DMS 273 (cell line): ENCODE measurements around the gene SLC24A1.

ENCODE experiments used
- DNase-seq: peaks from one replicate; lab custom pipeline; 2025; ENCODE audit not compliant: unreplicated experiment; lab: John Stamatoyannopoulos, UW

SLC24A1 gene

GRCh38 chr15:65651831-65652749 is 30.4 kb downstream of the SLC24A1 start:
- DNase-seq, result no peak

GRCh38 chr15:65653341-65653740 is 31.6 kb downstream of the SLC24A1 start:
- no peak for DNase-seq

GRCh38 chr15:65653801-65654521 is 32.2 kb downstream of the SLC24A1 start:
- no peak for DNase-seq

DNA sequence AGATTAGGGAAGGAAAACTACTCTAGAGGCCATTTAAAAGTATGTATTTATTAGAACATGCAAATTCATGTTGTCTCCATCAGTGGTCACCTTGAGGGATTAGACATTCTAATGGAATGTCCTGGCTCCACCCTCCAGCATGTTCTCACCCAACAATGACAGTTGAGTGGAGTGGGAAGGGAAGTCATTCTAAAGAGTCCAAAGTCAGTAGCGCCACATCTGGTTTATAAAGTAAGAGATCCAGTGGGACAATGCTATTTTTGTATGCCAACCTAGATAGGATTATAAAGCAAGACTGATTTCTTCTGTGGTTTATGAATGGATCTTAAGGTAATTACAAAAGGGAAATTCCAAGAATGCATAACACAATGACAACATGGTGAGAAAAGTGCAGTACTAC is 33.3 kb downstream of the SLC24A1 start:
- no peak for DNase-seq

- no peak for DNase-seq
Observed at GRCh38 chr15:65655457-65655856, 33.7 kb downstream of the SLC24A1 start.

GRCh38 chr15:65659502-65660052 is 37.8 kb downstream of the SLC24A1 start:
- DNase-seq, result no peak

- no peak for DNase-seq
Observed at GRCh38 chr15:65660927-65661326, 39.2 kb downstream of the SLC24A1 start.

DNA sequence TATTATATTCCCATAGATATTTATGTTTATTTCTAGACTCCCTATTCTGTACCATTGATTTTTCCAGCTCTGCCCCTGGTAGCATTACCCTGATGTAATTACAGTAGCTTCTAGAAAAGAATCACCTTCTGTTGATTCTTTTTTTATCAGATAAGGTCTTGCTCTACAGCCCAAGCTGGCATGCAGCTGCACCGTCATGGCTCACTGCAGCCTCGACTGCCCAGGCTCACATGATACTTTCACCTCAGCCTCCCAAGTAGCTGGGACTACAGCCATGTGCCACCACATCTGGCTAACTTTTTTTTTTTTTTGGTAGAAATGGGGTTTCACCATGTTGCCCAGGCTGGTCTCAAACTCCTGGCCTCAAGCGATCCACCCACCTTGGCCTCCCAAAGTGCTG is 41.8 kb downstream of the SLC24A1 start:
- DNase-seq, result peak; percentile 5

DNA sequence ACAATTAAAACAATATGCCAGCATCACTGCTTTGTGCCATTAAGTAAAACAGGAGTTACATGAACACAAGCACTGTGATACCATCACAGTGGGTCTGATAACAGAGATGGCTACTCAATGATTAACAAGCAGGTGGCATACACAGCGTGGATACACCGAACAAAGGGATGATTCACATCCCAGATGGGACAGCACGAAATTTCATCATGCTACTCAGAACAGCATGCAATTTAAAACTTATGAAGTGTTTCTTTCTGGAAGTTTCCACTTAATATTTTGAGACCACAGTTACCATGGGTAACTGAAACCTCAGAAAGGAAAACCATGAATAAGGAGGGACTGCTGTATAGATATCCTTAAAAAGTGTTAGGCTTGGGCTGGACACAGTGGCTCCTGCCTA is 44.5 kb downstream of the SLC24A1 start:
- DNase-seq, result no peak

DNA sequence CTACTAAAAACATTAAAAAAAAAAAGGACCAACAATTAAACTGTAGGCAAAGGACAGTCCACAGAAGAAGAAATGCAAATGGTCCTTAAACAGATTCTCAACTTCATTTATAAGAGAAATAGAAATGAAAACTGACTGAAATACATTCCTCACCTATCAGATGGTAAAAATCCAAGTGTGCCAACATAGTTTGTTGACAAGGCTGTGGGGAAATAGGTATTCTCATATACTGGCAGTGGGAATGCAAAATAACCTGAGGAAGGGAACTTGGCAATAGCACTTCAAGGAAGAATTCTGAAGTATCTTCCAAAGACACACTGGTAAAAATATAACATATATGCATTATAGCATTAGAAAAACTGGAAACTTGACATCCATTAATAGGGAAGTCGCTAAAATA is 53.8 kb downstream of the SLC24A1 start:
- no peak for DNase-seq

DNA sequence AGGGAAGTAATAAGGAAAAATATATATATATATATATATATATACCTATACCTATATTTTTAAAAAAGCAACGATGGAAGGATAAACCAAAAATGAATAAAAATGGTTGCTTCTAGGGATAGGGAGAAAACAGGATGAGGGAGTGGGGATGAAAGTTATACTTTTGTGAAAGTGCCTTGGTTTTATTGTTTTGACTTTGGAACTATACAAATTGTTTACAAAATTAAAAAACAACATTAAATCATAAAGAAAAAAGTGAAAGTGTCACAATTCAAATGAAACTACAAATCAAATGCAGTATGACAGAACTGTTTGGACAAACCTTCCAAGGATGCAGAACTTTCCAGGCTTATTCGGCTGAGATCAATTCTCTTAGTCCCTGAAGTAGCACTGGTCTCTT is 54.4 kb downstream of the SLC24A1 start:
- DNase-seq, result no peak

- no peak for DNase-seq
Observed at GRCh38 chr15:65680544-65680943, 58.8 kb downstream of the SLC24A1 start.

- DNase-seq, result no peak
Observed at GRCh38 chr15:65682404-65682911, 60.7 kb downstream of the SLC24A1 start.

GRCh38 chr15:65688462-65688861 is 66.7 kb downstream of the SLC24A1 start:
- DNase-seq, result no peak

DNA sequence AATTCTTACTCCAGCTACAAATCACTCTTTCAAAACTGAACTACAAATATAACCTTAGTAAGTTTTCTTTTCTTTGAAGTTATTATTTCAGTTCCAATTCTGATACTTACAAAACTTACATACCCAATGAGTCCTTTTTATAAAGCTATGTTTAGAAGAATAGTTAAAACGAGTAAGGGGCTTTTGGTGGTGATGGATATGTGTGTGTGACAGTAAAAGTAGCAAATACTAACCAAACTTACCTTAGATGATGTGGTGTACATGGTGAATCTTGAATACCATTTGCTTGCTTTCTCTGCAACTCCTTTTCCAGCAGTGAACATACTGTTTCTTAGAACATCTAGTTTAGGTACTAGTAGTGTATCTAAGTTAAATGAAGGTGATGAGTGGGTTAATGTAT is 68.4 kb downstream of the SLC24A1 start:
- DNase-seq, result no peak

- no peak for DNase-seq
Observed at GRCh38 chr15:65690778-65691177, 69.0 kb downstream of the SLC24A1 start.

GRCh38 chr15:65695081-65695480 is 73.3 kb downstream of the SLC24A1 start:
- no peak for DNase-seq
